HG02870 (cell line): ENCODE results near the gene CARD6.
"Not testable (repeated sequence)": the region's sequence is repeated elsewhere in the genome, so short reads cannot be mapped to it uniquely, and the experiment has no call there.

Experiments
- ATAC-seq: cut with Tn5 transposase; IDR thresholded peaks from one replicate; pipeline ENCODE4 v1.9.1; 2021; ENCODE audit warnings: mild to moderate bottlenecking, moderate library complexity; ENCODE audit not compliant: unreplicated experiment

Gene CARD6

GRCh38 chr5:40828690-40829661 is 12.2 kb upstream of the CARD6 start:
- ATAC-seq, result no peak

GRCh38 chr5:40829748-40830533 is 11.2 kb upstream of the CARD6 start:
- no peak for ATAC-seq

GRCh38 chr5:40831346-40832210 is 9.6 kb upstream of the CARD6 start:
- ATAC-seq, result peak; percentile 37

GRCh38 chr5:40832345-40832744 is 8.8 kb upstream of the CARD6 start:
- no peak for ATAC-seq

GRCh38 chr5:40833712-40834229 is 7.4 kb upstream of the CARD6 start:
- no peak for ATAC-seq

- ATAC-seq, result no peak
Measured at GRCh38 chr5:40834391-40834848, 6.7 kb upstream of the CARD6 start.

GRCh38 chr5:40834849-40835787 is 6.0 kb upstream of the CARD6 start, which contains the start of gene RPL37:
RPL37 (minus strand) TSS chr5:40835222; CDS start chr5:40835185, 37 bp downstream.
- ATAC-seq, result peak; percentile 90

GRCh38 chr5:40838086-40838485 is 3.1 kb upstream of the CARD6 start:
- no peak for ATAC-seq

- no peak for ATAC-seq
Measured at GRCh38 chr5:40842351-40842750, 1.2 kb downstream of the CARD6 start.

- ATAC-seq, result no peak
Measured at GRCh38 chr5:40844565-40844964, 3.4 kb downstream of the CARD6 start.

GRCh38 chr5:40846371-40846770 is 5.2 kb downstream of the CARD6 start:
- no peak for ATAC-seq

GRCh38 chr5:40847525-40847924 is 6.4 kb downstream of the CARD6 start:
- no peak for ATAC-seq

GRCh38 chr5:40853632-40854192 is 12.5 kb downstream of the CARD6 start:
- ATAC-seq, result no peak

- ATAC-seq, result no peak
Measured at GRCh38 chr5:40860711-40861110, 19.5 kb downstream of the CARD6 start.

- not testable (repeated sequence) for ATAC-seq
Measured at GRCh38 chr5:40865004-40865403, 23.8 kb downstream of the CARD6 start.

GRCh38 chr5:40866844-40867243 is 25.7 kb downstream of the CARD6 start:
- no peak for ATAC-seq

- no peak for ATAC-seq
Measured at GRCh38 chr5:40869384-40869783, 28.2 kb downstream of the CARD6 start.

GRCh38 chr5:40871177-40871576 is 30.0 kb downstream of the CARD6 start:
- ATAC-seq, result no peak

- ATAC-seq, result not testable (repeated sequence)
Measured at GRCh38 chr5:40872253-40872652, 31.1 kb downstream of the CARD6 start.
